HG02885 (cell line): ENCODE measurements around the gene HOXD11.

ENCODE experiments used
- ATAC-seq: cut with Tn5 transposase; IDR thresholded peaks from one replicate; pipeline ENCODE4 v1.9.1; 2021; ENCODE audit warnings: mild to moderate bottlenecking; ENCODE audit not compliant: unreplicated experiment, poor library complexity

Gene HOXD11

GRCh38 chr2:176106581-176107539 lies at the start of gene HOXD11:
Gene HOXD11 (plus strand): TSS chr2:176107280. CDS start chr2:176107356, 76 bp downstream.
- ATAC-seq = no peak

- no peak for ATAC-seq
Measured at GRCh38 chr2:176063958-176064357, 43.1 kb upstream of the HOXD11 start.

GRCh38 chr2:176066645-176067588 lies 40.2 kb upstream of the HOXD11 start:
- no peak for ATAC-seq

GRCh38 chr2:176067589-176068418 lies 39.3 kb upstream of the HOXD11 start:
- no peak for ATAC-seq

- no peak for ATAC-seq
Measured at GRCh38 chr2:176068419-176068832, 38.7 kb upstream of the HOXD11 start.

- no peak for ATAC-seq
Measured at GRCh38 chr2:176071330-176072291, 35.5 kb upstream of the HOXD11 start.

GRCh38 chr2:176072292-176072669 lies 34.8 kb upstream of the HOXD11 start:
- no peak for ATAC-seq

GRCh38 chr2:176072951-176073904 lies 33.9 kb upstream of the HOXD11 start:
- no peak for ATAC-seq

- ATAC-seq = no peak
Measured at GRCh38 chr2:176074919-176075425, 32.1 kb upstream of the HOXD11 start.

GRCh38 chr2:176075481-176075880 lies 31.6 kb upstream of the HOXD11 start:
- no peak for ATAC-seq

GRCh38 chr2:176076063-176076462 lies 31.0 kb upstream of the HOXD11 start:
- no peak for ATAC-seq

- no peak for ATAC-seq
Measured at GRCh38 chr2:176076796-176077195, 30.3 kb upstream of the HOXD11 start.

GRCh38 chr2:176078541-176079284 lies 28.4 kb upstream of the HOXD11 start:
- ATAC-seq = no peak

GRCh38 chr2:176079285-176079830 lies 27.7 kb upstream of the HOXD11 start:
- no peak for ATAC-seq

- no peak for ATAC-seq
Measured at GRCh38 chr2:176079831-176080539, 27.1 kb upstream of the HOXD11 start.
